Hematopoietic multipotent progenitor cell treated with erythropoietin and hydrocortisone succinate and interleukin-3 and kit ligand, for 4 days (in vitro differentiated cells): ENCODE results near the gene FARSA.
"Not testable (repeated sequence)": the region's sequence is repeated elsewhere in the genome, so short reads cannot be mapped to it uniquely, and the experiment has no call there.

Experiments
- DNase-seq: peaks from one replicate; pipeline ENCODE4 v3.0.0-alpha.2; 2015

The FARSA gene

GRCh38 chr19:12937093-12937926 lies 3.8 kb upstream of the FARSA start:
- peak; percentile 97 for DNase-seq

- no peak for DNase-seq
Observed at GRCh38 chr19:12936582-12936981, 3.1 kb upstream of the FARSA start.

GRCh38 chr19:12935071-12935470 lies 1.6 kb upstream of the FARSA start:
- DNase-seq = peak; percentile 5

GRCh38 chr19:12932392-12933286 lies 872 bp downstream of the FARSA start:
- peak; percentile 40 for DNase-seq

- peak; percentile 66 for DNase-seq
Observed at GRCh38 chr19:12930002-12930645, 3.4 kb downstream of the FARSA start.

- DNase-seq = no peak
Observed at GRCh38 chr19:12924621-12925310, 8.7 kb downstream of the FARSA start.

GRCh38 chr19:12922959-12923358 lies 10.6 kb downstream of the FARSA start:
- DNase-seq = no peak

- DNase-seq = no peak
Observed at GRCh38 chr19:12921047-12921446, 12.5 kb downstream of the FARSA start.

GRCh38 chr19:12918253-12918652 lies 15.3 kb downstream of the FARSA start:
- no peak for DNase-seq

- not testable (repeated sequence) for DNase-seq
Observed at GRCh38 chr19:12915860-12916259, 17.7 kb downstream of the FARSA start.

GRCh38 chr19:12913851-12914690 lies 19.4 kb downstream of the FARSA start:
- peak; percentile 94 for DNase-seq

GRCh38 chr19:12913011-12913561 lies 20.4 kb downstream of the FARSA start:
- DNase-seq = peak; percentile 83

GRCh38 chr19:12912571-12912970 lies 20.9 kb downstream of the FARSA start:
- no peak for DNase-seq

GRCh38 chr19:12907166-12907565 lies 26.3 kb downstream of the FARSA start:
- no peak for DNase-seq

GRCh38 chr19:12899891-12900518 lies 33.5 kb downstream of the FARSA start:
- DNase-seq = no peak

GRCh38 chr19:12896460-12896859 lies 37.1 kb downstream of the FARSA start:
- DNase-seq = no peak

GRCh38 chr19:12893582-12893981 lies 39.9 kb downstream of the FARSA start:
- DNase-seq = no peak

GRCh38 chr19:12891553-12892021 lies 41.9 kb downstream of the FARSA start:
- DNase-seq = no peak

- DNase-seq = peak; percentile 100
Observed at GRCh38 chr19:12890787-12891552, 42.5 kb downstream of the FARSA start, which contains the start of gene GCDH. Gene GCDH, plus strand, starts transcription at chr19:12891160. Its CDS starts 145 bp downstream, at chr19:12891305.

GRCh38 chr19:12890299-12890786 lies 43.2 kb downstream of the FARSA start:
- not testable (repeated sequence) for DNase-seq
